K562 (cell line): ENCODE data around the gene CELA3B. TPM values are rescaled to one million over a fixed set of nuclear protein-coding genes. Genes with fewer than 3 reads are reported as not detected.

Source experiments
- ATAC-seq: fragments of 200-7000 bp; cut with Tn5 transposase; 3 replicates; pipeline ENCODE4 v1.9.1; 2020; ENCODE audit warnings: moderate library complexity
- BruUV-seq: library from RNA; stranded (reverse); fragments of 400-500 nt; replicated peaks from 2 replicates; lab custom pipeline; 2021; lab: Mats Ljungman, UMichigan
- CTCF ChIA-PET: fragments of 300-600 bp; formaldehyde crosslinking; extraction: SDS; loops from one replicate; lab custom pipeline; 2021; ENCODE audit warnings: low intra/inter-chr PET ratio; lab: Yijun Ruan, JAX
- POLR2A ChIA-PET: fragments of 300-600, 350-650 bp; sonication (Branson Sonifier 250); formaldehyde crosslinking; extraction: SDS; loops from one replicate; lab custom pipeline; 2021; ENCODE audit warnings: antibody characterized with exemption, inconsistent platforms; lab: Yijun Ruan, JAX
- DNase-seq, 4 experiments: peaks; one replicate each; pipeline versions ENCODE4 v3.0.0 to v3.0.0-alpha.2; 2011 to 2018; ENCODE audit warnings: low spot score in 3 of 4, mixed read lengths in 3 of 4; ENCODE audit errors: extremely low read depth in 1 of 4
- FAIRE-seq: peaks from 2 replicates; lab custom pipeline; 2011; peaks lifted over from hg19 to GRCh38; lab: Jason Lieb, UNC
- H2AFZ ChIP-seq: 2 replicates; pipeline ENCODE4 v1.6.0; 2011; ENCODE audit warnings: low read depth, low read length, control low read depth, inconsistent platforms
- H3K27ac ChIP-seq: fragments of 200-600 bp; 3 replicates; pipeline ENCODE4 v1.8.0; 2011; ENCODE audit warnings: low read depth, mild to moderate bottlenecking, control low read depth, inconsistent platforms, low read length, moderate library complexity, mixed read lengths; ENCODE audit errors: extremely low read depth
- H3K27me3 ChIP-seq, 2 experiments: fragments of 300-600 bp in 1 of 2; 2 replicates in 1 of 2; 3 replicates in 1 of 2; pipeline versions ENCODE4 v1.6.0 to v1.8.0; 2011; ENCODE audit warnings: inconsistent platforms in 2 of 2, low read length in 2 of 2, mild to moderate bottlenecking in 1 of 2, mixed read lengths in 1 of 2, moderate library complexity in 1 of 2; ENCODE audit not compliant: control insufficient read depth in 2 of 2, insufficient read depth in 2 of 2
- H3K36me3 ChIP-seq: fragments of 300-600 bp; 3 replicates; pipeline ENCODE4 v1.8.0; 2011; ENCODE audit warnings: mild to moderate bottlenecking, low read length, inconsistent platforms; ENCODE audit not compliant: control insufficient read depth, insufficient read depth
- H3K4me1 ChIP-seq, 2 experiments: fragments of 200-600 bp in 1 of 2; replicated peaks in 1 of 2; 2 replicates in 1 of 2; 3 replicates in 1 of 2; pipeline versions ENCODE4 v1.5.1 to v1.8.0; 2011; ENCODE audit warnings: inconsistent platforms in 2 of 2, low read length in 2 of 2, mild to moderate bottlenecking in 1 of 2, mixed read lengths in 1 of 2, moderate library complexity in 1 of 2; ENCODE audit not compliant: control insufficient read depth in 2 of 2, insufficient read depth in 2 of 2
- H3K4me2 ChIP-seq: 2 replicates; pipeline ENCODE4 v1.6.1; 2011; ENCODE audit warnings: low read length, control low read depth, inconsistent platforms, mixed read lengths; ENCODE audit not compliant: insufficient read depth
- H3K4me3 ChIP-seq: fragments of 200-600 bp; sonication (generic), shearing (Covaris generic); 2 replicates; pipeline ENCODE4 v1.5.1; 2016; ENCODE audit warnings: control low read depth, inconsistent platforms
- H3K79me2 ChIP-seq: fragments of 200-600 bp; 3 replicates; pipeline ENCODE4 v1.8.0; 2011; ENCODE audit warnings: low read length, inconsistent platforms; ENCODE audit not compliant: control insufficient read depth, insufficient read depth
- H3K9ac ChIP-seq, 2 experiments: 2 replicates each; pipeline versions ENCODE4 v1.6.0 to v1.6.1; 2011; ENCODE audit warnings: low read depth in 2 of 2, low read length in 2 of 2, control low read depth in 1 of 2, inconsistent platforms in 1 of 2, mild to moderate bottlenecking in 1 of 2, mixed read lengths in 1 of 2; ENCODE audit not compliant: insufficient read depth in 1 of 2
- H3K9me1 ChIP-seq: one replicate; pipeline ENCODE4 v1.6.0; 2011; ENCODE audit warnings: inconsistent platforms, mild to moderate bottlenecking, low read length, moderate library complexity; ENCODE audit not compliant: control insufficient read depth, insufficient read depth
- H3K9me3 ChIP-seq: replicated peaks from 2 replicates; pipeline ENCODE4 v1.5.1; 2011; ENCODE audit warnings: low read depth, low read length, inconsistent platforms; ENCODE audit not compliant: control insufficient read depth, insufficient read depth
- H4K20me1 ChIP-seq: replicated peaks from 2 replicates; pipeline ENCODE4 v1.6.1; 2011; ENCODE audit warnings: low read length, inconsistent platforms, mixed read lengths; ENCODE audit not compliant: control insufficient read depth, insufficient read depth
- ARID4B ChIP-seq: sonication (generic); formaldehyde crosslinking; IDR thresholded peaks from 2 replicates; pipeline ENCODE4 v1.8.0; 2022; ENCODE audit warnings: mild to moderate bottlenecking, missing genetic modification reagents
- FOXK1 ChIP-seq: sonication (generic); formaldehyde crosslinking; IDR thresholded peaks from 2 replicates; pipeline ENCODE4 v1.8.0; 2022; ENCODE audit warnings: missing genetic modification reagents, mild to moderate bottlenecking, borderline replicate concordance
- GTF2E2 ChIP-seq: fragments of 200-800 bp; sonication (Bioruptor generic); IDR thresholded peaks from 2 replicates; pipeline ENCODE4 v1.6.1; 2016; ENCODE audit warnings: missing genetic modification characterization, missing compliant biosample characterization
- NR4A1 ChIP-seq, 2 experiments: fragments of 250-450 bp in 1 of 2; fragments of 450-650 bp in 1 of 2; sonication (Bioruptor Pico) in 1 of 2; IDR thresholded peaks; 2 replicates each; pipeline versions ENCODE4 v1.4.0 to v1.6.1; 2016 to 2020; ENCODE audit warnings: mild to moderate bottlenecking in 2 of 2, missing compliant biosample characterization in 1 of 2, missing genetic modification characterization in 1 of 2, moderate library complexity in 1 of 2
- TAL1 ChIP-seq: fragments of 450-650 bp; IDR thresholded peaks from 2 replicates; pipeline ENCODE4 v1.6.1; 2016; ENCODE audit warnings: mild to moderate bottlenecking
- TARDBP ChIP-seq: fragments of 450-650 bp; IDR thresholded peaks from 2 replicates; pipeline ENCODE4 v1.6.1; 2016
- ZKSCAN1 ChIP-seq: fragments of 150-350 bp; IDR thresholded peaks from 2 replicates; pipeline ENCODE4 v1.6.1; 2016; ENCODE audit warnings: low read depth, low read length
- ZNF407 ChIP-seq: fragments of 450-650 bp; IDR thresholded peaks from 2 replicates; pipeline ENCODE4 v1.6.1; 2016; ENCODE audit warnings: low read depth
- WGBS: fragments of 100-300 bp; shearing (Covaris generic); methylation state at CpG from one replicate; pipeline ENCODE4 v1.1.6; 2016; ENCODE audit warnings: low coverage, mixed read lengths; ENCODE audit not compliant: insufficient coverage; ENCODE audit errors: missing lambda C conversion rate; 5-methylcytosine and 5-hydroxymethylcytosine counted together
- in situ Hi-C: fragments of 300-500 bp; cut with MboI; formaldehyde crosslinking; loops from 4 replicates; pipeline ENCODE4 v1.15.0; 2018; ENCODE audit warnings: inconsistent platforms, mixed read lengths
- intact Hi-C: fragments of 100-400 bp; cut with micrococcal nuclease; formaldehyde crosslinking; loops from 2 replicates; pipeline ENCODE4 v1.14.2; 2022
- polyA plus RNA-seq, 8 experiments: library from polyadenylated mRNA; depleted of rRNA in 4 of 8; stranded (reverse) in 5 of 8; unstranded in 3 of 8; fragments of >200 nt; fragmentation: Nextera tagmentation in 2 of 8; fragmentation: Illumina TruSeq in 1 of 8; extraction: Ambion mirVana in 2 of 8; extraction: Trizol in 1 of 8; gene quantifications; 2 replicates each; pipeline versions ENCODE4 v1.2.1 to v1.2.3, GENCODE V29; 2011 to 2014; ENCODE audit warnings: inconsistent platforms in 1 of 8, missing spikeins in 1 of 8
- total RNA-seq, 7 experiments: library from RNA; depleted of rRNA in 6 of 7; stranded (reverse); fragments of >200 nt in 6 of 7; fragmentation: Illumina TruSeq in 2 of 7; extraction: Trizol in 2 of 7; gene quantifications; 2 replicates each; pipeline versions ENCODE4 v1.2.1 to v1.2.3, GENCODE V29; 2011 to 2021; ENCODE audit warnings: low replicate concordance in 1 of 7

The CELA3B gene
- total and polyA plus RNA-seq, 9 of the 15 experiments (the other 6 are each of a cell fraction or from before 2014, with no cell fraction given) = 3.1 TPM; not detected in 8

- in situ Hi-C loops (no loop called here), intact Hi-C loops (loop anchor here (2.0 kb wide), 1 partner anchor 31 kb away; no protein-coding TSS in a partner anchor)
- Histone ChIP-seq H3K79me2 (peaks cover 43% of the 10 kb centered on the region), H4K20me1 (peaks cover 6% of the 10 kb centered on the region; the same call in 1 of the 2 replicates), H2AFZ (peak overlapping the region; percentile 93), H3K4me2 (peak overlapping the region; percentile 83), H3K9me3 (no peaks in the 10 kb centered on the region), H3K27me3 (no peaks in the 10 kb centered on the region), H3K36me3 (peaks cover 19% of the 10 kb centered on the region; the same call in 1 of the 3 replicates), H3K9ac (peak overlapping the region; percentile 68 to 92), H3K4me1 (peaks cover 73 to 79% of the 10 kb centered on the region in 2 experiments), H3K9me1 (no peaks in the 10 kb centered on the region), H3K4me3 (peak overlapping the region; percentile 39), H3K27ac (peak overlapping the region; percentile 60)
- POLR2A ChIA-PET = interaction anchor here (1.0 to 2.7 kb wide), 2 partner anchors 12 to 14 kb away, joined by 3 to 17 read pairs; no protein-coding TSS in a partner anchor
- DNase-seq (peak in 3 of 4 experiments; percentile 90 to 98 (median 96)), FAIRE-seq (no peak), ATAC-seq (peak; percentile 83)
- WGBS = 18% methylated on average over 38 of the region's 69 CpGs
- CTCF ChIA-PET = no interaction called here
- no TSS peak for BruUV-seq
- TF ChIP-seq ZKSCAN1 = no peak
- TF ChIP-seq ARID4B (CRISPR knock-in tag) = peak; percentile 47
- no peak for TF ChIP-seq FOXK1 (CRISPR knock-in tag)
- TF ChIP-seq NR4A1 (CRISPR knock-in tag; IDR thresholded peaks at IDR 0.05) = no peak
- peak; percentile 78; the same call in 1 of the 2 replicates for TF ChIP-seq NR4A1 (tag; IDR thresholded peaks at IDR 0.05)
- TF ChIP-seq ZNF407 = peak; percentile 41; the same call in 1 of the 2 replicates
- no peak for TF ChIP-seq GTF2E2 (tag)
- 0 out of 2 replicates have a peak, but pooled peaks have one; percentile 1 for TF ChIP-seq TAL1
- TF ChIP-seq TARDBP = 0 out of 2 replicates have a peak, but pooled peaks have one; percentile 75
Measured at GRCh38 chr1:21937372-21938121, 39.3 kb upstream of the CELA3B start.
